HG03066 (cell line): Measurements from ENCODE around the gene GFRA1.

Source experiments
- ATAC-seq: cut with Tn5 transposase; IDR thresholded peaks from one replicate; pipeline ENCODE4 v1.9.1; 2021; ENCODE audit warnings: low read depth; ENCODE audit not compliant: unreplicated experiment

GFRA1 gene

GRCh38 chr10:116164291-116164690, 108.7 kb downstream of the GFRA1 start:
- ATAC-seq, result no peak

DNA sequence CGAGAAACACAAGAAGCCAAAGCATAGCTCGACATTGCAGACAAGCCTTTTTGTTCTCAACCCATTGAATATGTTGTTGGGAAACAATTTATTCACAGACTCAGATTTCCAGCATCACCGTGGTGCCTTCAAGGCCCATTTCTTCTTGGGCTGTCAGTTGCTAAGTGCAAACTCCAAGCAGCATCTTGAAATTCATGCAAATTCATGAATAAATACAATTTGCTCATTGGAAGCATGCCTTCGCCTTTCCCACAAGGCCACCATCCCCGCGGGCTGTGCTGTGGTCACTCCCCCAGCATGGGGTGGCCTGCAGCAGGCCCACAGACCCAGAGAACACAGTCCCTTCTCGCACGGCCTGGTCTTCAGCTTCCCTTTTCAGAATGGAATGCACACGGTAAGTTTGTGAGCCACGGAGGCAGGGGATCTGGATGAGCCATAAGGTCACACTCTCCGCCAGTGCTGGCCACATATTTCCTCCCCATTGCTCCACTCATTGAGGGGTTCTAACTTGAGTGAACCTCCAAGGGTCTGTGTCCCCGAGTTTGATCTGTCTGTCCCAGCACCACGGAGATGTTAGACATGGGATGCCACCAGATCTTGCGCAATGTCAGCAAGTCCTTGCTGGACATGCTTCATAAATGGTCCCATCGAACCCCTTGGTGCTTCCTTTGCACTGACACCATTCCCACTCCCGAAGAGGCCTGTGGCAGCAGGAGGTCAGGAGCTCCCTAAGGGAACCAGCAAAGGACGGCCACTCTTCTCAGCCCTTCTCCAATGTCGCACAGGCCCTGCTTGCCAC, 109.5 kb downstream of the GFRA1 start:
- ATAC-seq, result no peak

- ATAC-seq, result no peak
These were observed 110.2 kb downstream of the GFRA1 start for GRCh38 chr10:116162851-116163250.

DNA sequence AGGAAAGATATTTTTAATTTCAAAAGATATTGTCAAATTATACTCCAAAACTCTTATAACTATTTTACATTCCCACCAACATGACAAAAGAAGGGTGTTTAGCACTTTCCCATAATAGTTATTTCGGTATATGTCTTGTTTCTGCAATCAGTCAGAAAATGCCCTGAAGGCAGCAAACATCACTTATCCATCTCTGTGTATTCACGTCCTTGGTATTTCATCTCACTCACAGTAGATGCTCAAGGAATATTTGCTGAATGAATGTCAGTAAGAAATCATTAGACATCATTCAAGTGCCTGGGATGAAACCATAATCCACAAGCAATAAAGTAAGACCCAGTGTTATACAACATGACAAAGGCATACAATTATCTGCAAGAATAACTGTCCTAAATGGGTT, 112.7 kb downstream of the GFRA1 start:
- no peak for ATAC-seq

DNA sequence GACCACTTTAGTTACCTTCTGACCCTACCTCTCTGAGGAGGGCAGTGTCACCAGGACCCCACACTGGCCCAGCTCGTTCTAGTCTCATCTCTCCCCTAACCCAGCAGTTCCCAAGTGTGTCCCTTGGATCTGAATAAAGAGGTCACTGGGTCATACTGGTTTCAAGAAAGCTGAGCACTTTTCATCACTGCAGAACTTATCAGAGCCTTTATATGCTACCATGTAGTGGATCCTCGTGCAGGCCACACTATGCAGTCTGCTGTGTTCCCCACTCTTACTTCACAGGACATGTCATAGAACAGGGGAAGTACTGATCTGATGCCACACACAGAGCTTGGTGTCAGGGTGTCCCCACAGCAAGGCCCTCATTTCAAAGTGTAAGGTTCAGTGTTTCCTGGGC, 113.8 kb downstream of the GFRA1 start:
- no peak for ATAC-seq

- no peak for ATAC-seq
These were observed 115.0 kb downstream of the GFRA1 start for GRCh38 chr10:116158036-116158435.

DNA sequence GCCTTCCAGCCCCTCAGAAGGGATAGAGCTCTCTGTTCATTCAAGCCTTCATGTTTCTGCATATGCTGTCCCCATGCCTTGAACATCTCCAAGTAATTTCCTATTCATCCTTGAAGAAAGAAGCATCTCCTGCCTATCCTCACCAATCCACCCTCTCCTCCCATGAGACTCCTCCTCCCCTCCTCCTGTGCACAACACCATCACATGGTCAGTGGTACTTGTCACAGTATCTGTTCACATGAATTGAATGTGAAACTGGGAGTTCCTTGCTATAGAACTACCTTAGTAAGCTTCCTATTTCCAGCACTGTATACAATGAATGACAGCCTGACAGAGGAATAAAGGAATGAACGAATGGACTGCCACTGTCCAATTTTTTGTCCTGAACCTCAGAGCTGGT, 115.5 kb downstream of the GFRA1 start:
- no peak for ATAC-seq

GRCh38 chr10:116156819-116157218, 116.2 kb downstream of the GFRA1 start:
- ATAC-seq, result no peak

- ATAC-seq, result no peak
These were observed 117.8 kb downstream of the GFRA1 start for GRCh38 chr10:116155191-116155590.

- no peak for ATAC-seq
These were observed 118.4 kb downstream of the GFRA1 start for GRCh38 chr10:116154651-116155050.

- no peak for ATAC-seq
These were observed 121.9 kb downstream of the GFRA1 start for GRCh38 chr10:116151076-116151475.

- no peak for ATAC-seq
These were observed 122.4 kb downstream of the GFRA1 start for GRCh38 chr10:116150606-116151005.

DNA sequence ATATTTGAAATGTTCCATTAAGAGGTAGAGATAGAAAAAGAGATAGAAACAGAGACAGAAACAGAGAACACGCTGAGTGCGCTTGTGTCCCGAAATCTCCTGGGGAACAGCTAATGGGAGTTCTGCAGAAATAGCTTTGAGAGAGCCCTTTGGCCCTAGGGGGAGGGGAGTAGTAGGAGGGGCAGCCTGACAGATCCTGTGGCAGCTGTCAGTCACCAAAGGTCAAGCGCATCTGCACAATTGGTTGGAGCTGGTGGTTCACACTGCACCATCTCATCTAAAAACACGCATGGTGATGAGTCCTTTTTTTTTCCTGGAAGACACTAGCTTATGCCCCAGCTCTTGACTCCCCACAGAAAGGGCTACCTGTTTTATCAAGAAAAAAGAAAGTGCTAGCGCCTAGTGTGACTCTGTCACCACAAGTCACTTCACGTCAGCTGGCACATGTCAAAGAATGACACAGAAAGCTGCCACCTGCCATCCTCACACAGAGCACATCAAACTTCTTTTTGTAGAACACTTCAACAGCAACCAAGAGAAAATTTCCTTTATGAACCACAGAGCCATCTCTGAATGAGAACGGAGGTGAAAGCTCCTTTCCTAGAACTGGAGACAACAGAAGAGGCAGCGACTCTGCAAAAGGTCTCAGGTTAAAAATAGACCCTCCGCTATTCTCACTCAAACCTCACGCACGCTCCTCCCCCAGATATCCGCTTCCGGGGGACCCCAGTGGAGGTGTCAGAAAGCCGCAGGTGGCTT, 125.7 kb downstream of the GFRA1 start:
- no peak for ATAC-seq

DNA sequence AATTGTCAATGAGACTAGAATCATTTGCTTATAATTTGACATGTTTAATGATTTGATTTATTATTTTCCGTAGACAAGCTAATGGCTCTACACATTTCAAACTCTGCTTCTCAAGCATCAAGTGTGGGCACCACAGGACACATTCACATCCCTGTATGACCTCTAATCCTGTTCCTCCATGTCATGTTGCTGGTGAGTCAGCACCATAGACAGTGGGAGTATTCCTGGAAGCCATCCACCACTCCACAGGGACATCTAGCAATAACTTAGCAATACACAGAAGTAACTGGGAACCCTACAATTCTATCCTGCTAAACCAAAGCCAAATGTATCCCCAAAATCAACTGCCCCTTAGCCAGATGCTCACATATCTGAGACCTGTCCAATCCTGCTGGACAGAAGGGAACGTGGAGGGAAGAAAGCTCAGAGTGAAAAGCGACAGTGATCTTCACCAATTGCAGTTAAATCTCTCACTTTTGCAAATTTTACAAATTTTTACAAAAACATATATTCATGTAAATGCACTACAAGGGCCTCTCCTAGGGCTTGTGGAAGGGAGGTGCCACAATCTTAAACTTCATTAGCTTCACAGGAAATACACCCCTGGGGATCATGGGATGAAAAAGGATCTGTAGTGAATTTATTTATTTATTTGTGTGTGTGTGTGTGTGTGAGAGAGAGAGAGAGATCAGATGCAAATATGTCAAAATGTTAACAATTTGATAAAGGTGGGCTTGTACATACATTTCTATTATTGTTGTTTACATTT, 126.5 kb downstream of the GFRA1 start:
- ATAC-seq, result no peak

DNA sequence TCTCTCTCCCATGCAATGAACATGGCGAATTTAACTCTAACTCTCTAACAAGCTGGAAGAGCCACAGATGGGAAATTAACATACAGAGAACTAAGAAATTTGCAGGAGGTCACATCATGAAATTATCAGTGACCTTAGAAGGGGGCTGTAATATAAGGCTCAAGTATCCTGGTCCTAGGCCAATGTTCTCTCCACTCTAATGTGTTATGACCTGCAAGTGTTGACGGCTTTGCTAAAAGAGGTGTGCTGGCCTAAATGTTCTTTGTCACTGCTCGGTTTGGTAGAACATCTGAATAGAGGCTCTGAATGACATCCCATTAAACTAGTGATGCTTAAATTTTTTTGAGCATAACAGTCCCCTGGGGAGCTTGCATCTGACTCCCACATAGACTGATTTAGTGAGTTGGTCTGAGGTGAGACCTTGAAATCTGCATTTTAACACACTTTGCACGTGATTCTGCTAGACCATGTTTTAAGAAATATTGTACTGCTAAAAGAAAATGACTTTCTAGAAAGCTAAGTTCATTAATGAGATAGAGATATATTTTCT, 129.3 kb downstream of the GFRA1 start:
- ATAC-seq, result no peak

DNA sequence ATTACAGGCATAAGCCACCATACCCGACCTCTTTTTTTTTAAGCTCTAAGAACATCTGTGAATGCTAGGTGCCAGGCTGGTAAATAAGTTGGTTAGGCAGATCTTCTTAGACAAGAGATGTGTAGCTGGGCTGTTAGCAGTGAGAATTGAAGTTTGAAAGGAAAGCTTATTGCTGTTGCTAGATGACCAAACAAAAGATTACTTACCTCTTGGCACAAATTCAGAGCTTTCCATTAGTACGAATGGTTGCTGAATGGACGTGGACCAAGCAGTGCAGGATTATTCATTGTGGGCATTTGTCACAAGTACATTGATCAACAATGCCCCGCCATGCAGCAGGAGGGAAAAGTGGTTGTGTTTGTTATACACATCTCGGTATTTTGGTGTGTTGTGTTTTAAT, 131.2 kb downstream of the GFRA1 start:
- ATAC-seq, result no peak

- no peak for ATAC-seq
These were observed 131.8 kb downstream of the GFRA1 start for GRCh38 chr10:116141246-116141645.

DNA sequence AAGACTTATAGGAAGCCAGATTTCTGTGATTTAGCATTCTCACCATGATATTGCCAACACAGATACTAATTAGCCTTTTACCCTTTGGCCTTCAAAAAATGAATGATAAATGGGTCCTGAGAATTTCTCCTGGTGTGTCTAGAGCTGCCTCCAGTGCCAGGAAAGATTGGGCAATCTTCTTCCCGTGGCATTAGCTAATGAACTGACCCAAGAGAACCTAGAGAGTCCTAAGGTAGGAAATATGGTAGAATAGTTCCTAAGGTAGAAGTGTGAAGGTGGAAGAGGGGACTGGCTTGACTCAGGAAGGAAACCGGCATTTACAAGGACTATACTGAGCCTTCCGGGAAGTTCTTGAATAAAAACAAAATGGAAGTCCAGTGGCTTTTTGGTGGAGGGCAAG, 133.1 kb downstream of the GFRA1 start:
- ATAC-seq, result no peak

GRCh38 chr10:116138897-116139296, 134.1 kb downstream of the GFRA1 start:
- no peak for ATAC-seq

DNA sequence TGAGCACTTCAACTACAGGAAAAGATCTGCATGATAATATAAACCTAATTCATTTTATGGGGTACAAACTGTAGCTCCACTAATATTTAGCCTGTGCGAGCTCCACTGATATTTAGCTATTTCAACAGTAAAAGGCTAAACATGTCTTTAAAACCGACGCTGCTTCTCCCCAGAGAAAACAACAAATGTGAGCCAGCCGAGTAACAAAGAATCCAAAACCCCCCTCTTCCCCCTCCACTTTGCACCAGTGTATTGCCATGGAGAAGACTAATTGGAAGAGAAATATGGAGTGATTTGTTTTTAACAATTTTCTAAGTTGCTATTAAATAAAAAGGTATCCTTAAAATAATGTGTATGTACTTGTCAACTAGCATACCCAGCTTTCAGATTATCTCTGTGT, 136.7 kb downstream of the GFRA1 start:
- ATAC-seq, result no peak

DNA sequence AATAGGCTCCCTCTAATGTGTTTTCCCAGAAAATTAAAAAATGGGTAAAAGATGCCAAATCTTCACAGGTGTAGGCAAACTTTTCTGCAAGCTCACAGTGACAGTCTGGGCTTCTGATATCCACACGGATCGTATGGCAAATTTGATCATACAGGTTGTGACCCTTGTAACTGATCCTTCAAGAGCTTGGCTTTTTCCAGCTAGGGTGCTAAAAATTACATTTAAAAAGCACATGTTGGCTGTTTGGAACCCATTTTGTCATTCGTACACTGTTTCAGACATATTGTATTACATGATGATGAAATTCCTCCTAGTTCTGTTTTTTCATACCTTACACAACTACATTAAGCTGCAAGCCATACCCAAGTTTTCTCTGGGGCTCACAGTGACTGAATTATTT, 138.7 kb downstream of the GFRA1 start:
- no peak for ATAC-seq
